ENCODE data around the gene DBH.

Gene DBH

DNA sequence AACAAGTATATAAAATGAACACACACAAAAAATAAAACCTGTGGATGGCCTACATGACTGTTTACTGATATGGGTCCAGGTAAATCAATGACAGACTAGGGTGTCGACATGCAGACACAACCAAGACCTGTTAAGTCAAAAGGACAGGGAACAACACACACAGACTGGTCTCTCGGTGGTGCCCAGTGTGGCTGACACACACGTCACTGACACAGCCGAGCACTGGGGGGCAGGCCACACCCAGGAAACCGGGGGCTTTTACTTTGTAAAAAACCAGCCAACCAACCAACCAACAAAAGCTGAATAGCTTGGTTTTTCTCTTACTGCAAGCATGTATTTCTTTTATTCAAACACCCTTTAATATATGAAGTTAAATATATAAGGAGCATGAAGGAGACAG lies 31.9 kb upstream of the DBH start:
- DNase-seq: no peak

DNA sequence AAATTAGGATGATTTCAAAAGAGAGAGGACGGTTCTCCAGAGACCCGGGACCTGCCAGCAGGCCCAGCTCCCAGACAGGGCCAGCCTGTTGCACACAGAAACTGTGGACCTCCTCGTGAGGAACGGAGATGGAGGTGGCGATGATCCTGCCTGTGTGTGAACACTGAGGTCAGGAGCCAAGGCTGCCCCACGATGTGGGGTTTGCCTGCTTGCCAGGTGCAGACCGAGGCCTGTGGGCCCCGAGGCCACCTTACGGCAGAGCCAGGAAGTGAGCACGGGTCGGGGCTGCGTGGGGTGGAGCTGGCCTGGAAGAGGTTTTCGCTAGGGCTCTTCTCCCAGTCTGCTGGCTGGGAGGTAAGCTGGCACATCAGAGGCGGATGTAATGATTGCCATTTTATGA lies 31.3 kb upstream of the DBH start:
- DNase-seq: no peak

DNA sequence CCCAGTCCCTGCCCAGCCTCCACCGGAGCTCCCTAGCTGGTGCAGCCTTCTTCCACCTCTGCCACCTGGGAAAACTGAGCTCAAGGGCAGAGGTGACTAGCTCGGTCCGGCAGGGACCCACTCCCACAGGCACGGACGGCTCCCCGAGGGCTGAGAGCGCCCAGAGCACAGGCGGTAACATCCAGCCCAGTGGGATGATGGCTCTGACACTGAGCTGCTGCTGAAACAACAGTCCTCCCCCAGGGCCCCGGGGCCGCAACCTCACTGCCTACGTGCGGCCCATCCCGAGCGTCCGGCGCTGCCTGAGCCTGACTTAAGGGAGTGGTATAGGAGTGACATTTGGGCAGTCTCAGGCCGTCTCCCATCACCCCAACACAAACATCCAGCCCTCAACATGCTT lies 30.7 kb upstream of the DBH start:
- no peak for DNase-seq

DNA sequence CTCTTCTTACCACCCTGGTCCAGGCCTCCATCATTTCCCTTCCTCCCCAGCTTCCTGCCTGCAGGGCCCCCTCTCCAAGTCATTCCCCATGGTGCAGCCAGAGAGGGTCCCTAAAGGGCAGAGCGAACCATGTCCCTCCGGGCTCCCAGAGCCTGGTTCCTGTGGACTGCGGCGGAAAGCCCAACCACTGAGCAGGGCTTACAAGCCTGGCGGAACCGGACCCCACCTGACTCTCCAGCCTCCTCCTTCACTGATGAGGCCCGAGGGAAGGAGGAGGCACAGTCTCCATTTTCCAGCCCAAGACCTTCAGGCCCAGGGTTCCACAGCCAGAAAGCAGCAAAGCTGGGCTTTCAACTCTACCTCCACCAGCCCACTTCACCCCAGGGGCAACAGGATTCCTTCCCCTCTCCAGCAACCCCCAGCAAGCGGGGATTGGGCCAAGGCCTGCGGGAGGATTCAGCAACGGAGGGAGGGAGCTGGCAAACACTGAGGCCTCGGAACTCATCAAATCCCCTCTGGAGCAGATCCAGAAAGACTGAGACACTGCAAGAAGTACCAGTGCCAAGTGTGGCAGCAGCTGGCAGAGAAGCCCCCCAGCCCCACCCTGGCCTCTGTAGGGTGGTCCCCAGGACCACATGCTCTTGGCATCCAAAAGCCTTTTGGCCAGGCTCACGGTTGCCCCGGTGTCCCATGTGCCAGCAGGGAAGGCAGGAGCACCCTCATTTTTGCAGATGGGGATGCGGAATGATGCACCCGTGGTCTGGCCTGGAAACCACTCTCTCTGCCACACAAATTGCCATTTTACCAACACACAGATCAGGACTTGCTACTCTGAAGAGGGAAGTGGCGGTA lies 30.1 kb upstream of the DBH start:
- DNase-seq: no peak

DNA sequence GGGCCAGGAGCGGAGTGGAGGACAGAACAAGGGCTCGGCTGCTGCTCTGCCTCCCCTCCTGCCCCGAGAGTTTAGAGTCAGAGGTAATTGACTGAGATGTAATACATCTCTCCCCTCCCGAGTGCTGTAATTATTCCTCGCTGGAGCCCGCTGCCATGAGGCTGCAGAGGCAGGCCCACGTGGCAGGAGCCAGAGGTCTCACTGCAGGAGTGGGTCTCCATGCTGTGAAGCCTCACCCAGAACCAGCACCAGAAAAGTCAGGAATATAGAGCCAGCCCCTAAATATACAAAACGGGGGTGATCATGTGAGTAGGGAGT lies 29.5 kb upstream of the DBH start:
- DNase-seq: no peak

DNA sequence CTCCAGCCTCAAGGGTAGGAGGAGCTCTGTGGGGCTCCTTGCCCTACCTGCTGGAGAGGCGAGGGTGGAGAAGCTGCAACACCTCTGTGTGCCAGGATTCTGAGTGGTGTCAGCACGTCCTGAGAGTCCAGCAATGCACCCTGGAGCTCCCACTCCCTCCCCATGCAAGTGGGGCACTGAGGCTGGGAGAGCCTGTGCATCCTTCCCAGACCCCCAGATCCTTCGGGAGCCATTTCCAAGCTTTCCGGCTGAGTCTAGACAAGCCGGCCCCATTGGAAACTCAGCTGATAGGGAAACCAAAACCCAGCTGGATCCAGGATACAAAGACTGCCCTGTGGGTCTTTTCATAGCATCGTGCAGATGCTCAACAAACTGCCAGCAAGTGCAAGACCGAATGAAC lies 28.8 kb upstream of the DBH start:
- DNase-seq: no peak

DNA sequence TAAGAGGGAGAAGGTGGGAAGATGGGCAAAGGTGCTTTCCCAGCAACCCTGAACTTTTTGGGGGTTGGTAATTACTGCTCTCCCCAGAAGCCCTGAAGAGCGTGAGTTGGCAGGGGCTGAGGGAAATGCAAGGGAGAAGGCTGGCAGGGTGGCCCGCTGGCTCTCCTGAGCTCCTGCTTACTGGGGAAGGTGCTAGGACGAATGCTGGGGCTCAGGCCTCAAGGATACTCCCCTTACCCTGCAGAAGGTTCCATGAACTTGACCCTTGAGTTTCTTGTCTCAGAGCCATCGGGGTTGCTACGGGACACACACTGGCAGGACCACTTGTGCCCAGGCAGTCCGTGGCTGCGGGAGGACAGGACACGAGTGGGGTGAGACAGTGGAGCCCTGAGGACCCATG lies 28.2 kb upstream of the DBH start:
- DNase-seq: no peak

DNA sequence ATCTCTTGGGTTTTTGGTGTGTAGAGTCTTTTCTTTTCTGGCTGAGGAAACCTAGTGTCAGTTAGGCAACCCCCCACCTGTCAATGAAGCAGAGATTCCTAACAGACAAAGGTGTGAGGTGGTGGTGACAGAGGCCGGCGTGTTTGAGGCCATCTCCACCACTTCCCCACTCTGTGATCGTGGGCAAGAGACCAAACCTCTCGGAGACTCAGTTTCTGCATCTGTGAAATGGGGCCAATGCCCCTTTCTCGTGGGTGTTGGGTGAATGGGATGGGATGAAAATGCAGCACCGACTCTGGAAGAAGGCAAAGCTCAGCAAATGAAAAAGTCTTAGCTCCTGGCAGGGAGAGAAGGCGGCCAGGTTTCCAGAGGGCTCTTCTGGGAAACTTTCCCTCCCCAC lies 27.8 kb upstream of the DBH start:
- no peak for DNase-seq

DNA sequence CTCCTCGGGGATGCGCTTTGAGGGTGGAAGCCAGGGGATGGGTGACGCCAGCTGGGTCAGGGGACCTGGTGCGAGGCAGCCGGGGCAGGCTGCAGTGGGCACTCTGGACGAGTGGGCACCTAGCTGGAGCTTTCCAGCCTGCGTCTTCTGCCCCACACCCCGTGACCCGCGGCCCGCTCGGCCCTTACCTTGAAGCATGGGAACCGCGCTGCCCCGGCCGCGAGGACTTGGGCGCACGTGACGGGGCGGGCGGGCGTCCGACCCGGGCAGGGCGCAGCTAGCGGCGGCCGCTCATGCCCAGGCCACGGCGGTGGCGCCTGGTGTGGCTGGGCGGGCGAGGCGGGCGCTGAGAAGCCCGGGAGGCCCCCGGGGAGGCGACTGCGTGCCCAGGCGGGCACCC lies 27.3 kb upstream of the DBH start:
- DNase-seq: no peak

DNA sequence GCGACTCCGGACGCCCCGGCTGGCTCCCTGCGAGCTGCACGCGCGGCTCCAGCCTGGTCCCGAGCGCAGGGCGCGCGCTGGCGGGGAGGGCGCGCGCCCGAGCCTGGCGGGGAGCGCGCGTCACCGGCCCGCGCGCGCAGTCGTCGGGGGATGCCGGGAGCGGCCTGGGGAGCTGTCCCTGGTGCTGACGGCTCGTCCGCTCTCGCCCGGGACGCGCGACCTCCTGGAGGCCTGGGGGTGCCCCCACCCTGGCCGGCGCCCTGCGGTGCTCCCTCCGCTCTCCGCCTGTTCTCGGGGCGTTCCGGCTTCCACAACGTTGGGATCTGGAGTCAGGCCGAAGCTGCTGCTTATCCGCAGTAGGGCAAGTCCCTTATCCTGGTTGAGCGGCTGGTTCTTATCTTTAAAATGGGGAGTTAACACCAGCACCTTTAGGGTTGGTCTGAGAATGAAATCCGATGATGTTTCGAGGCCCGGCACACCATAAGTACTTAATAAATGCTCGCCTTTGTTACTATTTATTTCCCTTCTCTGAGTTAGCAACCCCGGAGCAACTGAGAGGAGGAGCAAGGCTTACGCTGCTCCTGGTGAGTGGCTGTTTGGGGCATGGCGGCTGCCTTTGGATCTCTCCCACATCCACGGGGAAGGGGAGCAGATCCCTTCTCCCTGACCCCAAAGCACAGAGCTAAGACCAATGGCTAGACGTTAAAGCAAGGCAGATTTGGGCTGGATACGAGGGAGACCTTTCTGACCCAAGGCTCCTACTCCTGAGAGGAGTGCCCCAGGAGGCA lies 26.7 kb upstream of the DBH start, which contains the start of gene FAM163B:
Gene FAM163B (minus strand): TSS at position 79 of the 788 bp plus-strand sequence. CDS start 29,166 bp downstream, outside the sequence.
- DNase-seq: peak in 38 of 56 donors; percentile 10 to 67 (median 26)

DNA sequence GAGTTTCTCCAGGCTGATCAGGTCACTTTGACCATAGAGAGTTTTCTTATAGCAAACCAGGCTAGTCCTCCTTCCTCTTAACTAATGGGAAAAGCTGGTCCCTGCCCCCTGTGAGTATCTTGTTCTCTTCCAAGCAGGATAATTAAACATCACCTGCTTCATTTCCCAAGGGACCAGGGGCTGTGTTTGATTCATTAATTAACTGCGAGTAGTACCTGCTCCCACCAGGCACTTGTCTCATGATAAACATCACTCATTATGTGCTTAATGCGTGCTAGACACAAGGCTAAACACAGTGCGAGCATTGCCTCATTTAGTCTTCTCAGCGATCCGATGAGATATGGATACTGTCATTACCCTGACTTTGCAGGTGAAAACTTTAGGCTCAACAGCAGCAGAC lies 25.3 kb upstream of the DBH start:
- no peak for DNase-seq

DNA sequence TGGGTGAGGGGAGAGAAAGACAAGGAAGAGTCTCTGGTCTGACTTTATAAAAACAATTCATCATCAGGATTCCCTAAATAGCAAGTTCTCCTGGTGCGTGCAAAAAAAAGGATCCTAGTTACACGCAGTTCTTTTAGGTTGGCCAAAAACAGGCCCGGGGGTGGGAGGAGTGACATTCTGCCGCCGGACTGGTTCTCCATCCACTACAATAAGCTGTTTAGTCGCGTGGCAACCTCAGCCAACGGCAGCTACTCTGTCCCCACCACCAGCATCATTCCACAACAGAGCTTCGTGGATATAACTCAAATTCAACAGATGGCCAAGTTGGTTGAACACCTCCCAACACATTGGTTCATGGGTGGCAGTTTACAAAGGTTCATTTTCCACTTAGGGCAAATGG lies 24.1 kb upstream of the DBH start:
- DNase-seq: no peak

DNA sequence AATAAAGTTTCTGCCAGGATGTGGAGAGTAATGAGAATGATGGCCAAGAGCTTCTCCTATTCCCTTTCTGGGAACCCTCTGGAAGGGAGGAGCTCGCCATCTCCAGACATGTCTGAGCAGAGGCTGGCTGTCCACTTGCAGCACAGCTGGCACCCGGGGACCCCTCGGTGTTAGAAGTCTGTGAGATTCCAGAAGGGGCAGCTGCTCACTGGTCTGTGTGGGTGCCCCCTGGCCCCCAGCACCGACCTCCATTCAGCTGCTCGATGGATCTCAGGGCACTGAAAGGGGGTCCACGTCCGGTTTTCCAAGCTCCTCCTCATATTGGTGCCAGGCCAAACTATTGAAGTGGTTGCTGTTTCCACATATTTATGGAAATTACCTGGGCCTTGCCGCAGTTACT lies 23.3 kb upstream of the DBH start:
- DNase-seq: no peak

DNA sequence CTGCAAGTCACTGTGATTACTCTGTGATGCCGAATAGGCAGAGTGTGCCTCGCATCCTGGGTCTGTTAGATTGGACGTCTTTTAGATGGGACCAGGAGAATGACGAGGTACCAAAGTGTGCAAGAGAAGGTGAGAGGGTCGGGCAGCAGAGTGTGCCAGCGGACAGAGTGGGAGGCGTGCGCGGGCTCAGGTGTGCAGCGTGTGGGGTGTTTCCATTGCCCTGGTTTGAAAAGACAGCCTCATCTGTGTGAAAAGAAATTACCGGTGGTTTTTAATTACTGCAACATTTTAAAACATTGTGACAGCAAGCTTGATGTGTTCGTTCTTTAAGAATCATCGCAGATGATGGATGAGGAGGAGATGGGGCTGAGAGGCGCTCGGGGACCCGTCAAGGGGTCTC lies 22.7 kb upstream of the DBH start:
- no peak for DNase-seq

DNA sequence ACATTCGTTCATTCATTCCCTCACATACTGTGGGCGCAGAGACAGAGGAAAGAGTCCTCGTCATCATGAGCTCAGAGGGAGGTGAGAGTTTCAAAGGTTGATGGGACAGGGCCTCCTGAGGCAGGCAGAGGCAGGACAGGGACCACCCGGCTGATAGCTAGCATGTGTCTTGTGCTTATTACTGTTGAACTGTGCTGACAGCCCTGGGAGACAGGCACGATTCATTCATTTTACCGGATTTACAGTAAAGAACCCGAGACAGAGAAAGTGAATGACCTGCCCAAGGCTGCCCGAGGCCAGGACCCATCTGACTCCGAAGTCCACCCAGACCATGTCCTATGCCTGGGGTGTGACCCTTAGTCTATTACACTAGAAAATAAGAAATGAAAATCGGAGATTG lies 22.1 kb upstream of the DBH start:
- DNase-seq: no peak

DNA sequence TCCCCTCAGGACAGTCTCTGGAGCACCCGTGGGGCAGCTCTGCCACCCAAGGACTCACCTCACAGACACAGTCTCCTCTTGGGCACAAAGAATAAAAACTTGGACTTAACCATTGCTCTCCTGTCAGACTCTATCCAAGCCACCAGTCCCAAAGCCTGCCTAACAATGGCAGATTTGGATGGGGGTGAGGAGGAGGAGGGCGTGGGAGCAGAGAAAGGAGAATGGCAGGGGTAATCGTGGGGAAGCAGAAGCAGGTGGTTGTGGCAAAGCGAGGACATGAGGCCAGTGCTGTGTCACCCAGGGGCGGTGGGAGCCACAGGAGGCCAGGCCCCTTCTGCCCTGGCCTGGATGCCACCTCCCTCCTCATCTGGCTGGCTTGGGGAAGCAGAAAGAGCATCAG lies 21.5 kb upstream of the DBH start:
- no peak for DNase-seq

DNA sequence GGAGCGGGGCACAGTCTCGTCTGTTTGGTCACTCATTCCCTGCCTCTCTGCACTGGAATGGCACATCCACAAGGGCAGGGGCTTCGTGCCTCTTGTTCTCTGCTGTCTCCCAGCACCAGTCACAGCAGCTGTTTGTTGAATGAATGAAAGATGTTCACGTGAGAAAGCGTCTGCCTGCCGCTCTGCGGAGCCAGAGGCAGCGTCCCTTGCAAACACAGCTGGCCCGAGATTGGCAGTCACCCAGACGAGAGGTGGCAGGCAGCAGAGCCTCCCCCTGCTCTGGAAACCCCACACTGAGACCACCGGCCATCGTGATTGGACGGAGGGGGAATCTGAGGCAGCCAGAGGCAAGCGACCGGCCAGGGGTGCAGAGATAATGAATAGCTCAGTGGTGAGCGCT lies 21.0 kb upstream of the DBH start:
- DNase-seq: no peak

DNA sequence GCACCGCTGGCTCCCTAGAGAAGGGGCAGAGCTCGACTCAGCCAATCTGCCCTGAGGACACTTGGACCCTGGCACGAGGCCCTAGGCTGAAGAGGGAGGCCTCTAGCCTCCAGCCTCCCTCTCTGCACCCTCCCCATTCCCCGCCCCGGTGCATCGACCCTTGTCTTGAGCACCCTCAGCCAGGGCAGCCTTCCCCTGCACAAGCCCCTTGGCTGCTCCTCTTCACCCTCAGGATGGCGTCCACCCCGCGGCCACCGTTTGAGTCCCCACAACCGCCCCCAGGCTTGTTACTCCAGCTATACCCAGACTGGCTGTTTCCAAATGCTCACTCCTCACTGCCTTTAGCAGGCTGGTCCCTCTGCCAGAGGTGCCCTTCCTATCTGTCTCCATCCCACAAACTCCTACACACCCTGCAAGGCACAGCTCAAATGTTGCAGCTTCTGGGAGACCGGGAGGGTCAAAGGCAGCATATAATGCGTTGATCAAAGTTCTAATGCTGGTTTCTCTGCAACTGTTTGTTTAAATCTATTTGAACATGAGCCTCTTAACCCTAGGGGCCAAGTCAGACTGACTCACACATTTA lies 20.5 kb upstream of the DBH start:
- no peak for DNase-seq

DNA sequence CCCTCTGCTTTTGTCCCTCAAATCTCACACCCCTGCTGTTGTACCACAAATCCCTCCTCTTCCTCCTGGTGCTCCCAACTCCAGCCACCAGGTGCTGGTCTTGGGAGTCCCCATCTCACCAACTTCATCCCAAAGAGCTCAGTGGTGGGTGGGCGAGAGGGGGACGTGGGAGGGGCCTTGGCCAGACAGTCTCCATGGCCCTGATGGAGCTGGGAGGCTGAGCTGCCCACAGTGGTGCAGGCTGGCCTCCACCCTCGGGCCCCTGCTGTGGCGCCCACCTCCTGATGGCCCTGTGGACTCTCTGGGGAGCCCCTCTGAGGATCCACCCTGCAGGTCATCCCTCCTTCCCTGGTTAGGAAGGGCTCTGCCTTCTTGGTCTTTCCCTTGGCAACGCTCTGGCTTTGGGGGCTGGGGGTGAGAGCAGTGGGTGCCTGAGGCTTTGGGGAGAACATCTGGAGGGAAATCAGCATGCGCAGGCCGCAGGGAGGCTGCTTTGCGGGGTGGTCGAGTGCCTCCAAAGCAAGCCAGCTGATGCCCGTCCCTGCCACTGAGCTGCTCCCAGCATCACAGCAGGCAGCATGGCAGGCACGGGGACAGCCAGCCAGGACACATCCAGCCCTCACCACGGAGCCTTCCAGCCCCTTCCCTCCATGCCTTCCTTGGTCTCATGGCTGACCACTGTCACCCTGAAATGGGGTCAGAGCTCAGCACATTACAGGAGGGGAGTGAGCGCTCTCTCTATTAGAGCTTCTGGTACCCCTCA lies 19.3 kb upstream of the DBH start:
- DNase-seq: no peak

DNA sequence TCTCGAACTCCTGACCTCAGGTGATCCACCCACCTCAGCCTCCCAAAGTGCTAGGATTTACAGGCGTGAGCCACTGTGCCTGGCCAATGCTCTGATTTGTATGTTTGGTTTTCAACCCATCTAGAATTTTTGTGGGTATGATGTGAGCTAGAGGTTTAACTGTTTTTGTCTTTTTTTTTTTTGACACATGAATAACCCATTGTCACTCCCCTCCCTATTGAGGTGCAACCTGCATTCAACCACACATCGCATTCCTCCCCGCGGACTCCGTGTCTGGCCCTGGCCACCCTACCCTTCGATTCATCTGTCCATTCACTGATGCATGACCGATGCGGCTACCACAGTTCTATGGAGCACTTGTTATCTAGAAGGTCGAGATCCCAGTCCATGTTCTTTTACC lies 17.4 kb upstream of the DBH start:
- DNase-seq: no peak

DNA sequence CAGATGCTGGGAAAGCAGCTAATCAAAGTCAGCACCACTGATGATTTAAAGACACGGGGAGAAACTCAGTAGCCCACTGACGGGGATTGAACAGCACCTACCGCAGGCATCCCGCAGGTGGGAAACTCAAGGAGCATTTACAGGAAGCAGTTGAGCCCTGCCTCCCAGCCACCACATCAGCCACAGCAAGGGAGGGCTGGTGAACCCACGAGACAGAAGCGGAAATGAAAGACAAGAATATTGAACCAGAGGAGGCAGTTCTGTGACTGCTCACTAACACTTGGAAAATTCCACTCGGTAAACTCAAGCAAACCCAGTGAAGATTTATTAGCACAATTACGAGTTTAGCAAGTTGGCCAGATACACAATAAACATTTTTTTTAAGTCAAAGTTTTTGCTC lies 16.4 kb upstream of the DBH start:
- DNase-seq: peak in 2 of 56 donors; percentile 6 to 15

DNA sequence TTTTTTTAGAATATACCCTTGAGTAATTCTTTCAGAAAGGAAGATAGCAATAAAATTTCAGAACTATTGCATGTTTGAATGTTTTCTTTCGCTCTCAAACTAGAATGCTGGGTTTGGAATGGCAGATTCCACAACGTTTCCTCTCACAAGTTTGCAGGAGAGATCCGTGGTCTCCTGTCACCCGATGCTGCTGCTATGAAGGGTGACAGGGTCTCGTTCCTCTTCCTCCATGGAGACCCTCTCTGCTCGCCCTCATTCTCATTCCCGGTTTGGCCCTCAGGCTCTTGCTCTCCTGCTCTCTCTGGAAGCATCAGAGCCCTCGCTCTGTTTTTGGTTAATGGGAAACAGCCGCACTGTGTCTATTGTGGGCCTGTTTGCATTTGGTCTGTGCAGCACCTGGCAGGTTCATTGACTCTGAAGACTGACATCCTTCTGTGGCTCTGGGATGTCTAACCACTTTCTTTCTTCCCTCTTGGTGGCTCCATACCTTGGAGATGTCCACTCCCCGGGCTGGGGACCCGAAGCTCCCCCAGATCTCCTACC lies 14.4 kb upstream of the DBH start:
- no peak for DNase-seq
